GM10266 (cell line): ENCODE measurements around the gene SRBD1.

Experiments used
- DNase-seq: peaks from one replicate; pipeline ENCODE4 v3.0.0; 2012; ENCODE audit errors: extremely low spot score
- CTCF ChIP-seq: IDR thresholded peaks from 2 replicates; pipeline ENCODE4 v1.5.1; 2012; ENCODE audit warnings: mild to moderate bottlenecking, low read depth; ENCODE audit not compliant: control insufficient read depth, insufficient read depth; ENCODE audit errors: missing control alignments

SRBD1 gene

GRCh38 chr2:45390441-45390840, 220.6 kb downstream of the SRBD1 start:
- DNase-seq: no peak
- no peak for TF ChIP-seq CTCF

GRCh38 chr2:45388541-45389100, 222.4 kb downstream of the SRBD1 start:
- TF ChIP-seq CTCF: no peak

GRCh38 chr2:45382744-45383143, 228.3 kb downstream of the SRBD1 start:
- TF ChIP-seq CTCF: no peak
- DNase-seq: no peak

More at GRCh38 chr2:45388541-45389100, 222.4 kb downstream of the SRBD1 start:
- DNase-seq: no peak

GRCh38 chr2:45380131-45380836, 230.8 kb downstream of the SRBD1 start:
- no peak for TF ChIP-seq CTCF
- no peak for DNase-seq

GRCh38 chr2:45379399-45380087, 231.5 kb downstream of the SRBD1 start:
- DNase-seq: no peak
- TF ChIP-seq CTCF: no peak

- TF ChIP-seq CTCF: no peak
- DNase-seq: no peak
These were observed 237.5 kb downstream of the SRBD1 start for GRCh38 chr2:45373534-45373933.

GRCh38 chr2:45370369-45370768, 240.7 kb downstream of the SRBD1 start:
- no peak for DNase-seq
- TF ChIP-seq CTCF: no peak
